GM04504 (cell line): ENCODE measurements around the gene PTPRU.

Experiments
- DNase-seq: peaks from one replicate; pipeline ENCODE4 v3.0.0-alpha.2; 2012; ENCODE audit warnings: low read depth

The PTPRU gene

DNA sequence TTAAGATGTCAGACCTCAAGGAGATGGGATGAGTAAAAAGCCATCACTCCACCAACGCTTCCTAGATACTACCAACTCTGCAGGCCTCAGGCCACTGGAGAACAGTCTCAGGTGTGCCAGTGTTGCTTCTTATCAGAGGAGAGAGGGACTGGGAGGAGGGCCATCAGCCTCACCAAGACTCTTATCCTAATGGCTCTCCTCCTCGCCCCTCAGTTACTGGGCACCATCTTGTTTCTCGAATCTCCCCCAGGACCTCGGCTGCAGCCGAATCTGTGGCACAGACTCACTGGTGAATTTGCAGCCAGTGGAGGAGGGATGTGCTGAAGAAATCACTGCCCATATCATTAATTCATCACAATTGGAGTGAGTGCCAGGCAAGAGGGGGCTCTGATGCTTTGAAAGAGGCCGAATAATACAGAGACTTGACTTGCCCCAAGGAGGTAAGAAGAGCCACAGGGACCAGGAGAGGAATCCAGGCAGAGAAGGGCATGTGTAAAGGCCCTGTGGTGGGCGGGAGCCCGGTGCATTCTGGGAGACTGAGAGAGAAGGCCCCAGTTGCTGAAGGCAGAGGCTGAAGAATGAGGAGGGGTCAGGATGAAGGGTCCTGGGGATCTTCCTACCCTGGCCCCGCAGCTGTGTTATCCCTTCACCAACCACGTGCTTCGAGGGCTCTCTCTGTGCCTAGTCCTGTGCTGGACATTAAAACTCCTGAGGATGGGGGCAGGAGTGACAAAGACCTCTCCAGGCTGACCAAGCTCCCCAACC, 129.8 kb downstream of the PTPRU start:
- no peak for DNase-seq

GRCh38 chr1:29368936-29369932, 132.9 kb downstream of the PTPRU start:
- no peak for DNase-seq

DNA sequence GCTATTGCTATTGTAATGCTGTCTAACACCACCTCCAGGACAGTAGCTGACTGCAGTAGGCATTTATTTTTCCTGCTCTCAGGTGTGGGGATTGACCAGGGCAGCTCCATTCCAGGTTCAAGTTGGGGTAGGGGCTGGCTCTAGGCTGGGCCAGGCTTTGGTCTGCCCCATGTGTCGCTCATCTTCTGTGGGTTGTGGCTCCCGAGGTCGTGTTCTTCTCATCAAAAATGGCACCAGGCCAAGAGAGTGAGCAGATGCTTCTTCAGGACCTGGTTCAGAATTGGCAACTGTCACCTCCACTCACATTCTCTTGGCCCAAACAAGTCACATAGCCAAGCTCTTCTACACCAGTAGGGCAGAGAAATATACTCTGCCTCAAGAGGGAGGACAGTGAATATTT, 133.7 kb downstream of the PTPRU start:
- DNase-seq, result no peak

GRCh38 chr1:29371332-29371731, 135.0 kb downstream of the PTPRU start:
- DNase-seq, result no peak

GRCh38 chr1:29372108-29372507, 135.8 kb downstream of the PTPRU start:
- no peak for DNase-seq
